Measurements from ENCODE around the gene APPL2. TPM values are rescaled to one million over a fixed set of nuclear protein-coding genes. Genes with fewer than 3 reads are reported as not detected.
A peak's percentile ranks its signal among the peaks of the same experiment; 100 is the strongest.

Gene APPL2
- total RNA-seq, 6 donors from 2014 or later = 23.8 to 72.3 (median 28.6) TPM

DNA sequence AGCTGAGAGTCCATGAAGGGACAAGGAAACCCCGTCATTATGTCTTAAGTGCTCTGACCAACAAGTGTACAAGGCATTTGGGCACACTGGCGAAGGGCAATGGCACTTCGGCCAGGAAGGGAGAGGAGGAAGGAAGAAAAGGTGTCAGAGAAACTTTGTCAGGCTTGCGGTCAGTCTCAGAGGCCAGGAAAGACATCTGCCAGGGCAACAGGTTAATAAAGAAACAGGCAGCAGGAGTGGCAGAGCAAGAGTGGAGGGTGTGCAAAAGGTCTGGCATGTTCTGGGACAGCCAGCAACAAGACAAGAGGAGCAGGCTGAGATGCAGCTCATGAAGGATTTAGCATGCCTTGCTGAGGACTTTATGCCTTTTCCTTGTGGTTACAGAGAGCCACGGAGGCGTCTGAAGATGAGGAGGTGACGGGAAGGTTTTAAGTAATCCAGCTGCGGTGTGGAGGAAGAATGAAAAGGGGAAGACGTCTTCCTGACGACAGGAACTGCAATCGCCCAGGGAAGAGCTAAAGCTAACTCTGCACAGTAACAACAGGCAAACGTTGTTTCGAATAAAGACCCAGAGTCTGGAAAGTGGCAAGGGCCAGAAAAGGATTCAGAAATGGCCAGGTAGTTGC is 13.1 kb downstream of the APPL2 start:
- Histone ChIP-seq H3K27me3 (no peaks in the 10 kb centered on the region), H3K4me1 (peaks cover 21 to 70% (median 45%) of the 10 kb centered on the region in 4 donors), H3K4me3 (no peak overlapping the region), H3K36me3 (peaks cover 0 to 49% (median 2%) of the 10 kb centered on the region in 4 donors), H3K27ac (peak overlapping the region in 2 of 4 donors; percentile 32 to 60), H3K9me3 (no peaks in the 10 kb centered on the region)
- 64% methylated on average over 13 of the region's 13 CpGs for WGBS, 2 donors
- TF ChIP-seq POLR2A (IDR thresholded peaks at IDR 0.05) = no peak
- TF ChIP-seq, protein P1, sequence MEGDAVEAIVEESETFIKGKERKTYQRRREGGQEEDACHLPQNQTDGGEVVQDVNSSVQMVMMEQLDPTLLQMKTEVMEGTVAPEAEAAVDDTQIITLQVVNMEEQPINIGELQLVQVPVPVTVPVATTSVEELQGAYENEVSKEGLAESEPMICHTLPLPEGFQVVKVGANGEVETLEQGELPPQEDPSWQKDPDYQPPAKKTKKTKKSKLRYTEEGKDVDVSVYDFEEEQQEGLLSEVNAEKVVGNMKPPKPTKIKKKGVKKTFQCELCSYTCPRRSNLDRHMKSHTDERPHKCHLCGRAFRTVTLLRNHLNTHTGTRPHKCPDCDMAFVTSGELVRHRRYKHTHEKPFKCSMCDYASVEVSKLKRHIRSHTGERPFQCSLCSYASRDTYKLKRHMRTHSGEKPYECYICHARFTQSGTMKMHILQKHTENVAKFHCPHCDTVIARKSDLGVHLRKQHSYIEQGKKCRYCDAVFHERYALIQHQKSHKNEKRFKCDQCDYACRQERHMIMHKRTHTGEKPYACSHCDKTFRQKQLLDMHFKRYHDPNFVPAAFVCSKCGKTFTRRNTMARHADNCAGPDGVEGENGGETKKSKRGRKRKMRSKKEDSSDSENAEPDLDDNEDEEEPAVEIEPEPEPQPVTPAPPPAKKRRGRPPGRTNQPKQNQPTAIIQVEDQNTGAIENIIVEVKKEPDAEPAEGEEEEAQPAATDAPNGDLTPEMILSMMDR (IDR thresholded peaks at IDR 0.05) = no peak
- no peak for TF ChIP-seq EP300 (IDR thresholded peaks at IDR 0.05)
- no peak for TF ChIP-seq POLR2AphosphoS5 (IDR thresholded peaks at IDR 0.05)
- DNase-seq (no peak), ATAC-seq (ENCODE audit: low FRiP score in 2 of 2) (no peak)

DNA sequence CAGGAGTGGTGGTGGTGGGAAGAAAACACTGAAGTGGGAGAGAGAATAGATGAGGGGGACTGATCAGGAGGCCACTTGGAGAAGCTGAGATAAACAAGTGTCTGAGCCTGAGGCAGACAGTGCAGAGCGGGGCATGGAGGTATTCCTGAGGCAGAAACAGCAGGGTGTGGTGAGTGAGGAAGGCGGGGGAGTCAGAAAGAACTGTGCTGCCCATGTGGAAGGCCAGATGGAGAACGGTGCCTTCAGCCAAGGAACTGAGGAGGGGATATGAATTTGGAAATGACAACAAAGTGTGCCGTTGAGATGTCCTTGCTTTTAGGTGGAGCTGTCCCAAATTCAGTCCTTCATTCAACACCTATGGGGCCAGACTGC is 13.7 kb downstream of the APPL2 start:
- no peak for ATAC-seq (ENCODE audit: low FRiP score in 2 of 2)
- TF ChIP-seq POLR2A (IDR thresholded peaks at IDR 0.05) (no peak), POLR2AphosphoS5 (IDR thresholded peaks at IDR 0.05) (no peak), EP300 (IDR thresholded peaks at IDR 0.05) (no peak)
- TF ChIP-seq, protein P1 (IDR thresholded peaks at IDR 0.05) = no peak
- H3K27ac ChIP-seq = peak overlapping the region in 2 of 4 donors; percentile 32 to 60

DNA sequence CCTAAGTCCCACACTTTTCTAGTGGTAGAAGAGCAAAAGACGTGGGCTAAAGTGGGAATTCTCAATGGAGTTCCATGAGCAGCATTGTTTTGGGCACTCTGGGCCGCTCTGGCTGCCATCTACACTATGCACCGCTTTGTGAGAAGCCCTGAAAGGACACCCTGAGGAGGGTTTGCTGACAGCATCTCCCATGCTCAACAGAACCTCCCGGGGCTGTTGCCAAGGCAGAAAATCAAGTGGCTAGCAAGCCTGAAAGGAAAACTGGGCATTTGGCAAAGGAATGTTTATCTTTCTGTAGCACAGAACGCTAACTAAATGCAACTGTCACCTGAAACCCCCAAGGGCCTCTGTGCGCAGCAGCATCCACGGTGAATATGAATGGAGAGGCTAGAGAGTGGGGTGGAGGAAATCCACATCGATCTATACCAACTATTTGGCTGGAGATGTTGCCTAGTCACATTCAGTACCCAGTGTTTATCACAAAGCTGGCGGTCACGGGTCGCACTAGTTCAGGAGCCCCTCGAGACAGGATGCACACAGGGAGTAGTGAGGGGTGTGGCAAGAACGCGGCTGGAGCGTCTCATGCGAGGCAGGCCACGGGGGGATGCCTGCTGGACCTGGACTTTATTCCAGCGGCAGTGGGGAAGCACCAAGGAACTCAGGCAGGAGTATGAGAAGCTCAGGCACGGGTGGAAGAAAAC is 14.2 kb downstream of the APPL2 start:
- Histone ChIP-seq H3K27ac (peak overlapping the region in 1 of 4 donors; percentile 60), H3K27me3 (no peaks in the 10 kb centered on the region), H3K4me3 (no peak overlapping the region), H3K9me3 (no peaks in the 10 kb centered on the region), H3K36me3 (peaks cover 0 to 49% (median 9%) of the 10 kb centered on the region in 4 donors), H3K4me1 (peaks cover 21 to 67% (median 45%) of the 10 kb centered on the region in 4 donors)
- TF ChIP-seq POLR2A (IDR thresholded peaks at IDR 0.05) (no peak), POLR2AphosphoS5 (IDR thresholded peaks at IDR 0.05) (no peak), EP300 (IDR thresholded peaks at IDR 0.05) (no peak)
- TF ChIP-seq, protein P1 (IDR thresholded peaks at IDR 0.05) = no peak
- 70 to 74% methylated on average over 18 to 19 of the region's 19 CpGs for WGBS, 2 donors
- ATAC-seq (ENCODE audit: low FRiP score in 2 of 2) (no peak), DNase-seq (peak in 1 of 2 donors; percentile 35)

More for the DNA sequence above, 13.7 kb downstream of the APPL2 start:
- peaks cover 0 to 49% (median 5%) of the 10 kb centered on the region in 4 donors for H3K36me3 ChIP-seq
- H3K9me3 ChIP-seq = no peaks in the 10 kb centered on the region
- no peak for DNase-seq
- 61 to 67% methylated on average over 4 of the region's 4 CpGs for WGBS, 2 donors
- no peaks in the 10 kb centered on the region for H3K27me3 ChIP-seq
- H3K4me3 ChIP-seq = no peak overlapping the region
- H3K4me1 ChIP-seq = peaks cover 21 to 69% (median 45%) of the 10 kb centered on the region in 4 donors

DNA sequence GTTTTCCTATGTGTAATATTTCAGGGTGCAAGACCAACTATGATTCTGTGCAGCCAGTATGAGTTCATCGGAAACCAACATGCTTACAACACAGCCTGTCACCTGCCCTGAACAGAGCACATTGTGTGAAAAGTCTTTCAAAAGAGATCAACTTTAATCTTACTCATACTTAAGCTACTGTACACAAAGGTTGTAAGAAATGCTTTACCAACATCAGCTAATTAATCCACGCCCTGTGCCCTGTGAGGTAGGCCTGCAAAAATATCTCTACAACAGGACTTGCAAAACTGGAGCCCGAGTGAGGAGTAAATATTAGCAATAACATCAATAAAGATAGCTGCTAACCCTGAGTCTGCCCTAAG is 15.1 kb downstream of the APPL2 start:
- H3K9me3 ChIP-seq = no peaks in the 10 kb centered on the region
- no peak for TF ChIP-seq POLR2A (IDR thresholded peaks at IDR 0.05)
- TF ChIP-seq EP300 (IDR thresholded peaks at IDR 0.05) = no peak
- TF ChIP-seq, protein P1 (IDR thresholded peaks at IDR 0.05) = no peak
- no peak for TF ChIP-seq POLR2AphosphoS5 (IDR thresholded peaks at IDR 0.05)
- peak in 1 of 2 donors; percentile 21 for DNase-seq
- peaks cover 21 to 58% (median 40%) of the 10 kb centered on the region in 4 donors for H3K4me1 ChIP-seq
- H3K4me3 ChIP-seq = no peak overlapping the region
- H3K36me3 ChIP-seq = peaks cover 3 to 51% (median 14%) of the 10 kb centered on the region in 4 donors
- WGBS, 2 donors = 72 to 80% methylated on average over 3 of the region's 3 CpGs
- H3K27ac ChIP-seq = peak overlapping the region in 1 of 4 donors; percentile 60
- no peaks in the 10 kb centered on the region for H3K27me3 ChIP-seq
- ATAC-seq (ENCODE audit: low FRiP score in 2 of 2) = peak; percentile 5 to 18
